DOHH2 (cell line): Measurements from ENCODE around the gene COL7A1.

Source experiments
- H3F3A ChIP-seq: fragments of 200-600 bp; sonication (generic), shearing (Covaris generic); 2 replicates; pipeline ENCODE4 v1.6.0; 2016; ENCODE audit warnings: antibody characterized with exemption, mild to moderate bottlenecking; ENCODE audit not compliant: control insufficient read depth, insufficient read depth
- H3K27ac ChIP-seq: fragments of 200-600 bp; sonication (generic); 2 replicates; pipeline ENCODE4 v1.5.1; 2014; ENCODE audit warnings: low read depth, mild to moderate bottlenecking, low read length, moderate library complexity
- H3K27me3 ChIP-seq: fragments of 200-600 bp; sonication (generic); 2 replicates; pipeline ENCODE4 v1.6.1; 2014; ENCODE audit warnings: mild to moderate bottlenecking, low read length, mixed read lengths; ENCODE audit not compliant: control insufficient read depth
- H3K36me3 ChIP-seq: fragments of 200-600 bp; sonication (generic); 2 replicates; pipeline ENCODE4 v1.6.1; 2014; ENCODE audit warnings: mild to moderate bottlenecking, low read length, moderate library complexity, mixed read lengths; ENCODE audit not compliant: control insufficient read depth
- H3K4me1 ChIP-seq: fragments of 200-600 bp; sonication (generic); 2 replicates; pipeline ENCODE4 v1.6.1; 2014; ENCODE audit warnings: mild to moderate bottlenecking, low read length, mixed read lengths; ENCODE audit not compliant: control insufficient read depth
- H3K4me2 ChIP-seq: fragments of 200-600 bp; sonication (generic); 2 replicates; pipeline ENCODE4 v1.6.0; 2014; ENCODE audit warnings: mild to moderate bottlenecking, low read length, moderate library complexity
- H3K4me3 ChIP-seq: fragments of 200-600 bp; sonication (generic); 2 replicates; pipeline ENCODE4 v1.5.1; 2014; ENCODE audit warnings: mild to moderate bottlenecking, low read length, mixed read lengths
- H3K79me2 ChIP-seq: fragments of 200-600 bp; sonication (generic); 2 replicates; pipeline ENCODE4 v1.6.1; 2014; ENCODE audit warnings: mild to moderate bottlenecking, low read length, mixed read lengths; ENCODE audit not compliant: control insufficient read depth
- H3K9me2 ChIP-seq: fragments of 200-600 bp; sonication (generic); replicated peaks from 2 replicates; pipeline ENCODE4 v1.6.1; 2014; ENCODE audit warnings: mild to moderate bottlenecking, low read length, mixed read lengths; ENCODE audit not compliant: control insufficient read depth
- H3K9me3 ChIP-seq: fragments of 200-600 bp; sonication (generic); 2 replicates; pipeline ENCODE4 v1.6.1; 2014; ENCODE audit warnings: antibody characterized with exemption, low read length, mixed read lengths; ENCODE audit not compliant: control insufficient read depth, insufficient read depth
- H4K20me1 ChIP-seq: fragments of 200-600 bp; sonication (generic); 2 replicates; pipeline ENCODE4 v1.6.0; 2014; ENCODE audit warnings: low read depth, mild to moderate bottlenecking, antibody characterized with exemption, low read length, moderate library complexity; ENCODE audit not compliant: control insufficient read depth, insufficient read depth
- EZH2phosphoT487 ChIP-seq: fragments of 200-600 bp; sonication (generic); IDR thresholded peaks from 2 replicates; pipeline ENCODE4 v1.6.1; 2017; ENCODE audit warnings: borderline replicate concordance, mild to moderate bottlenecking, antibody characterized with exemption, low read length, moderate library complexity, mixed read lengths
- TF ChIP-seq, protein P1 (sequence below): fragments of 200-600 bp; sonication (generic); IDR thresholded peaks from one replicate; pipeline ENCODE4 v1.5.1; 2014; ENCODE audit warnings: antibody characterized with exemption, mild to moderate bottlenecking, low read depth, low read length; ENCODE audit not compliant: poor library complexity, severe bottlenecking

The COL7A1 gene

DNA sequence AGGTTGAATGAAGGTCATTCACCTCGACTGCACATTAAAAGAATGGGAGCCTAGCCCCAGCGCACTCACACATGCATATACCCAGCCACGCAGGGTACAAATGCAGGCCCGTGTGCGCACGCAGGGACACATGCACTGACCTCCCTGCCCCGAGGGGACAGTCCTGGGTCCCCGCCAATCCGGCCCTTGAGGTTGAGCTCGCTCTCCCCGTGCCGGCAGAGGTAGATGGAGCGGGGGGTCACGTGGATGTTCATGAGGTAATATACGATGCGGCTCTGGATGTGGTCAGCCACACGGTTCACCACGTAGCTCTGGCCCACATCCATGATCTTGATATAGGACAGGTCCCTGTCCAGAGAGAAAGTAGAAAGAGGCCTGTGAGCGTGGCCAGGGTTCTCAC, 59.0 kb downstream of the COL7A1 start:
- Histone ChIP-seq H3K36me3 (peaks cover 62% of the 10 kb centered on the region), H3K27ac (no peak overlapping the region), H3K9me3 (no peaks in the 10 kb centered on the region), H3K79me2 (no peaks in the 10 kb centered on the region), H3K4me1 (no peaks in the 10 kb centered on the region), H4K20me1 (no peaks in the 10 kb centered on the region), H3K27me3 (no peaks in the 10 kb centered on the region), H3K4me3 (no peak overlapping the region), H3F3A (no peaks in the 10 kb centered on the region), H3K4me2 (no peak overlapping the region), H3K9me2 (no peaks in the 10 kb centered on the region)
- TF ChIP-seq EZH2phosphoT487, result no peak
- TF ChIP-seq, protein P1, sequence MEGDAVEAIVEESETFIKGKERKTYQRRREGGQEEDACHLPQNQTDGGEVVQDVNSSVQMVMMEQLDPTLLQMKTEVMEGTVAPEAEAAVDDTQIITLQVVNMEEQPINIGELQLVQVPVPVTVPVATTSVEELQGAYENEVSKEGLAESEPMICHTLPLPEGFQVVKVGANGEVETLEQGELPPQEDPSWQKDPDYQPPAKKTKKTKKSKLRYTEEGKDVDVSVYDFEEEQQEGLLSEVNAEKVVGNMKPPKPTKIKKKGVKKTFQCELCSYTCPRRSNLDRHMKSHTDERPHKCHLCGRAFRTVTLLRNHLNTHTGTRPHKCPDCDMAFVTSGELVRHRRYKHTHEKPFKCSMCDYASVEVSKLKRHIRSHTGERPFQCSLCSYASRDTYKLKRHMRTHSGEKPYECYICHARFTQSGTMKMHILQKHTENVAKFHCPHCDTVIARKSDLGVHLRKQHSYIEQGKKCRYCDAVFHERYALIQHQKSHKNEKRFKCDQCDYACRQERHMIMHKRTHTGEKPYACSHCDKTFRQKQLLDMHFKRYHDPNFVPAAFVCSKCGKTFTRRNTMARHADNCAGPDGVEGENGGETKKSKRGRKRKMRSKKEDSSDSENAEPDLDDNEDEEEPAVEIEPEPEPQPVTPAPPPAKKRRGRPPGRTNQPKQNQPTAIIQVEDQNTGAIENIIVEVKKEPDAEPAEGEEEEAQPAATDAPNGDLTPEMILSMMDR, result no peak

DNA sequence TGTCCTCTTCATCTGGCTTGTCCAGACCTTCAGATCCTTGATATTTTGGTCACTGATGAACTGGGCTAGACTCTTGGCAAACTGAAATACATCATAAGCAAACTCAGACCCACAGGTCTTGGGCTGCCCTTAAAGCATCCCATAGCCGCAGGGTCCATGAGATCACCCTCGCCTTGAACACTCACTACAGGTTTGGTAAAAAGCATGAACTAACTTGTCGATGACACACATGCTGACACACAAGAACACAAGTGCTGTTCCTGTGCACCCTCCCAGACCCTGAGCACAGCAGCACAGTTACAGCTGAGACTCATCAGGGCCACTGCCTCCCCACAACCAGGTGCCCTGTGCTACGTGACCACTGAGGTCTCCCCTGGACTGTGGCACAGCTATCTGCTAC, 59.6 kb downstream of the COL7A1 start:
- TF ChIP-seq EZH2phosphoT487, result no peak
- TF ChIP-seq, protein P1, result no peak
- H3F3A ChIP-seq, result no peaks in the 10 kb centered on the region
- no peaks in the 10 kb centered on the region for H3K79me2 ChIP-seq
- H3K27ac ChIP-seq, result no peak overlapping the region
- H3K9me3 ChIP-seq, result no peaks in the 10 kb centered on the region
- peaks cover 64% of the 10 kb centered on the region for H3K36me3 ChIP-seq
- H3K4me3 ChIP-seq, result no peak overlapping the region
- H4K20me1 ChIP-seq, result no peaks in the 10 kb centered on the region
- no peaks in the 10 kb centered on the region for H3K27me3 ChIP-seq
- no peak overlapping the region for H3K4me2 ChIP-seq
- H3K9me2 ChIP-seq, result no peaks in the 10 kb centered on the region
- H3K4me1 ChIP-seq, result no peaks in the 10 kb centered on the region

DNA sequence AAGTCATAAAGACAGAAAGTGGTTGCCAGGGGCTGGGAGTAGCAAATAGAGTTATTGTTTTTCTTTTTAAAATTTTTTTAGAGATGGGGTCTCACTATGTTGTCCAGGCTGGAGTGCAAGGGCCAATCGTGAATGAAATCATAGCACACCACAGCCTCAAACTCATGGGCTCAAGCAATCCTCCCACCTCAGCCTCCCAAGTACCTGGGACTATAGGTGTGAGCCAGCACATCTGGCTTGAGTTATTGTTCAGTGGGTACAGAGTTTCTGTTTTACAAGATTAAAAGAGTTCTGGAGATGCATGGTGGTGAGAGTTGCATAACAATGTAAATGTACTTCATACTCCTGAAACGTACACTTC, 62.2 kb downstream of the COL7A1 start:
- Histone ChIP-seq H3K9me2 (no peaks in the 10 kb centered on the region), H3F3A (no peaks in the 10 kb centered on the region; the same call in 1 of the 2 replicates), H3K4me3 (no peak overlapping the region), H3K4me2 (no peak overlapping the region), H3K27me3 (no peaks in the 10 kb centered on the region), H3K4me1 (no peaks in the 10 kb centered on the region), H3K36me3 (peaks cover 55% of the 10 kb centered on the region), H4K20me1 (no peaks in the 10 kb centered on the region), H3K9me3 (no peaks in the 10 kb centered on the region), H3K27ac (no peak overlapping the region), H3K79me2 (no peaks in the 10 kb centered on the region)
- TF ChIP-seq, protein P1, result no peak
- TF ChIP-seq EZH2phosphoT487, result no peak
